OCI-LY7 (cell line): ENCODE measurements around the gene TTLL5.

Experiments
- CTCF ChIP-seq: fragments of 200-600 bp; sonication (generic); conservative IDR thresholded peaks from 2 replicates; pipeline ENCODE4 v1.5.1; 2014; ENCODE audit warnings: mild to moderate bottlenecking, antibody characterized with exemption, low read length, moderate library complexity, mixed read lengths
- EZH2phosphoT487 ChIP-seq: fragments of 200-600 bp; sonication (generic); IDR thresholded peaks from 2 replicates; pipeline ENCODE4 v1.6.1; 2018; ENCODE audit warnings: low read depth, borderline replicate concordance, mild to moderate bottlenecking, mixed run types, antibody characterized with exemption, low read length, moderate library complexity, mixed read lengths

- TF ChIP-seq CTCF (no peak), EZH2phosphoT487 (no peak)
These were observed 38.3 kb downstream of the TTLL5 start for GRCh38 chr14:75699331-75699730.
